ENCODE results near the gene MIER3.

The MIER3 gene

DNA sequence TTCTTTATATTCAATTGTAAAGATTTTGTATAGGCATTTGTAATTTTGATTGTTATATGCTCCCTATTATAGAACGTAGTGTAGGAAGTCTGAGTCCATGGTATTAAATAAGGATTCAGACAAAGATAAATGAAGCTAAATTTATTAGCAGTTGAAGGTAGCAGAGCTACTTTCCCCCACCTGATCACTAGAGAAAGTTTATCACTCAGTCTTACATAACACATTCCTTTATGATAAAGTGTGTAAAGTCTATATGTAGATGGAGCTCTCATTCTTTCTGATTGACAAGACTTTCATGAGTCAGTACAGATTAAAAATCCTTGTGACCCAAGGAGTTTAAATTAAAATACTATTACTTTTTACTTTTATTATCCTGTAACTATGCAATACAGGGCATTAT lies 2.3 kb upstream of the MIER3 start:
- Histone ChIP-seq H3K4me3 (ENCODE audit: low read length) (no peak overlapping the region), H3K4me1 (ENCODE audit: insufficient read depth, low read length) (peaks cover 12% of the 10 kb centered on the region; the same call in 1 of the 2 replicates), H3K27ac (ENCODE audit: low read length) (no peak overlapping the region), H3K27me3 (ENCODE audit: insufficient read depth, low read length) (peaks cover 19% of the 10 kb centered on the region), H3K9me3 (ENCODE audit: insufficient read depth, low read depth, low read length) (no peaks in the 10 kb centered on the region), H3K36me3 (ENCODE audit: insufficient read depth, low read depth, low read length) (peaks cover 7% of the 10 kb centered on the region), H3K9ac (ENCODE audit: low read depth, low read length) (no peak overlapping the region)

DNA sequence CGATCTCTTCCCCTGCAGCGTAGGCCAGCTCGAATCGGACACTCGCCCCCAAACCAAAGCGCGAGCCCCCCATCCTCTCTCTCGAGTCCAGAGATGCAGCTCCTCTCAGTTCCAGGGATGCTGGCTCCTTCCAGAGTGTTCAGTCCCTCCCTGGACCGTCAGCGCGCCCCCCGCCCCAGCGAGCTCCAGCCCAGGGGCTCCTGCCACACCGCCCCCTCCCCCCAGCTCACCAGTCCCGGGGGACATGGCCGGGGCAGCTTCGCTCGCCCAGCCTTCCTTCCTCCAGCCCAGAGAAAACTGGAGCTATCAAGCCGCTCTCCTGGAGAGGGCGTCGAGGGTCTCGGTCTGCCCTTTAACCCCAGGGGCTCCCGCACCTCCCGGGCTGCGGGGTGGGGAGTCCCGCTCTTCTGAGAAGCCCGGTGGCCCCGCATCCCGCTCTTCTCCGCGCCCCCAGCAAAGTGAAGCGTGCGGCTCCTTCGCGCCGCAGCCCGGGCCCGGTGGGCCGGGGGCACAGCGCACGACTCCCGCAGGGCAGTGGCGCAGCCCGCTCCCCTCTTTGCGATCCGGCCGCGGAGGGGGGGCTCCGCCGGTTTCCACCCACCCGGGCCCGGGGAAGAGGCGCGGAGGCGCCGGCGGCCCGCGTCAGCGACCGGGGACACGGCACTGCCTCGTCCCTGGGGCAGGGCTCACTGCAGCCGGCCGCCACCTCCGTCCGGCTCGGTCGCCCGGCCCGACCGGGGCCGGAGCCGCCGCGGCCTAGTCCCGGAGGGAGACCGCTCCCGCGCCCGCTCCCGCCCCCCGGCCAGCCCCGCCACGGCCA lies 587 bp downstream of the MIER3 start:
- Histone ChIP-seq H3K4me3 (ENCODE audit: low read length) (peak overlapping the region; percentile 86), H3K9ac (ENCODE audit: low read depth, low read length) (peak overlapping the region; percentile 63), H3K4me1 (ENCODE audit: insufficient read depth, low read length) (peaks cover 7% of the 10 kb centered on the region; the same call in 1 of the 2 replicates), H3K9me3 (ENCODE audit: insufficient read depth, low read depth, low read length) (no peaks in the 10 kb centered on the region), H3K36me3 (ENCODE audit: insufficient read depth, low read depth, low read length) (peaks cover 32% of the 10 kb centered on the region), H3K27ac (ENCODE audit: low read length) (peak overlapping the region; percentile 75), H3K27me3 (ENCODE audit: insufficient read depth, low read length) (peaks cover 19% of the 10 kb centered on the region)

DNA sequence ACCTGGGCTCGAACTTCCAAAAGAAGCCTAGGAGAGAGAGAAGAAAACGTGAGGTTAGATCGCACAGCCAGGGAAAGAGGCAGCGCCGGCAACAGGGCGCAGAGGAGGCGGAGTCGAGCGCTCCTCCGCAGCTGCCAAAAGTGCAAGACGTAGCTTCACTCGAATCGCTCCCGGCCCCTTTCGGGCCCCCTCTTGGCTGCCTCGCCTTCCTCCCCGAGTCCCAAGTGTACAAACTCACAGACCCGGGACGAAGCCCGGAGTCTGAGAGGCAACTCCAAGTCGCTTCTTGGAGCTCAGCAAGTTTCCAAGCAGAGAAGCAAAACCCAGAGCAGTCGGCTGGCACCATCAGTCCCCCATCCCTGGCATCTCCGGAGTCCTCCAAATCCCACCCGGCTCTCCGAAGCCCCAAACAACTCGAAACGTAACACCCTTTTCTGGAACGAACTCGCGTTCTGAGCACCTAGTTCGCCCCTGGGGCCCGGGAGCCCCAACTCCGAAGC lies 1.2 kb downstream of the MIER3 start:
- peak overlapping the region; percentile 63; the same call in 1 of the 2 replicates for H3K9ac ChIP-seq (ENCODE audit: low read depth, low read length)
- H3K27ac ChIP-seq (ENCODE audit: low read length), result peak overlapping the region; percentile 75
- H3K4me3 ChIP-seq (ENCODE audit: low read length), result peak overlapping the region; percentile 86
- H3K4me1 ChIP-seq (ENCODE audit: insufficient read depth, low read length), result peaks cover 7% of the 10 kb centered on the region; the same call in 1 of the 2 replicates
- peaks cover 39% of the 10 kb centered on the region for H3K36me3 ChIP-seq (ENCODE audit: insufficient read depth, low read depth, low read length)
- H3K27me3 ChIP-seq (ENCODE audit: insufficient read depth, low read length), result peaks cover 19% of the 10 kb centered on the region
- no peaks in the 10 kb centered on the region for H3K9me3 ChIP-seq (ENCODE audit: insufficient read depth, low read depth, low read length)

DNA sequence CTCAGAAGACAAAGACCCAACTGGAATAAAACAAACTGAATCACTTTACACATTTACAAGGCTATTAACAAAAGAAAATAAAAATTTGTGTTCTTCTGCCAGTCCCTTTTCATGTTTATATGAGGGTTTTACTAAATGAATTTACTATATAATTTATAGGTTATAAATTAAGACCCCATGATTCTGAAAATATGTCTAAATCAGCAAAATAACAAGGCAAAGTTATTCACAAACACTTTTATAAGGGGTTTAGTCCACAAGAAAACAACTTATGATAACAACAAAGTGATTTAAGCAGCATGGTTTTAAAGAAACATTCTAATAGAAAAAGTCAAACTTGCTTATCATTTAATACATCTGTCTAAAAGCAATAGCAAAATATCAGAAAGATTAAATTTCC lies 4.9 kb downstream of the MIER3 start:
- Histone ChIP-seq H3K36me3 (ENCODE audit: insufficient read depth, low read depth, low read length) (peaks cover 75% of the 10 kb centered on the region), H3K9ac (ENCODE audit: low read depth, low read length) (no peak overlapping the region), H3K27me3 (ENCODE audit: insufficient read depth, low read length) (no peaks in the 10 kb centered on the region), H3K4me1 (ENCODE audit: insufficient read depth, low read length) (peaks cover 7% of the 10 kb centered on the region; the same call in 1 of the 2 replicates), H3K27ac (ENCODE audit: low read length) (no peak overlapping the region), H3K4me3 (ENCODE audit: low read length) (no peak overlapping the region), H3K9me3 (ENCODE audit: insufficient read depth, low read depth, low read length) (no peaks in the 10 kb centered on the region)

DNA sequence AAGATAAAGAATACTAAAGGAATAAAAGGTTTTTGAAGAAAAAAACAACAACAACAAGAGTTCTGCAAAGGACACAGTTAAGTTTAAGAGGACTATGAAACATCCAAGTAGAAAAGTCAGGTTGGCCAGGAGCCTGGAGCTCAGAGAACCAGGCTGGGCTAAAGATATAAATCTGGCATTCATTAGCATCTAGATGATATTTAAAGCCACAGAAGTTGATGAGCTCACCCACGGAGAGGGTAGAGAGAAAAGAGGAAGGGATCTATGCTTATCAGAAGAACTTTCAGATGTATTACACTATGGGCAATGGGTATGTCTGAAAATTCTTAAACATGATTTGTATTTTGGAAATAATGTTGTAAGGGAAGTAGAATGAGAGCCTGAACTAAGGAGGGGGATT lies 9.9 kb downstream of the MIER3 start:
- no peaks in the 10 kb centered on the region for H3K4me1 ChIP-seq (ENCODE audit: insufficient read depth, low read length)
- H3K9ac ChIP-seq (ENCODE audit: low read depth, low read length), result no peak overlapping the region
- H3K36me3 ChIP-seq (ENCODE audit: insufficient read depth, low read depth, low read length), result peaks cover 100% of the 10 kb centered on the region
- H3K27ac ChIP-seq (ENCODE audit: low read length), result no peak overlapping the region
- H3K27me3 ChIP-seq (ENCODE audit: insufficient read depth, low read length), result no peaks in the 10 kb centered on the region
- H3K9me3 ChIP-seq (ENCODE audit: insufficient read depth, low read depth, low read length), result no peaks in the 10 kb centered on the region
- no peak overlapping the region for H3K4me3 ChIP-seq (ENCODE audit: low read length)

- Histone ChIP-seq H3K36me3 (ENCODE audit: insufficient read depth, low read depth, low read length) (peaks cover 100% of the 10 kb centered on the region), H3K4me1 (ENCODE audit: insufficient read depth, low read length) (no peaks in the 10 kb centered on the region), H3K9me3 (ENCODE audit: insufficient read depth, low read depth, low read length) (no peaks in the 10 kb centered on the region), H3K9ac (ENCODE audit: low read depth, low read length) (no peak overlapping the region), H3K27ac (ENCODE audit: low read length) (no peak overlapping the region), H3K4me3 (ENCODE audit: low read length) (no peak overlapping the region), H3K27me3 (ENCODE audit: insufficient read depth, low read length) (no peaks in the 10 kb centered on the region)
Measured at GRCh38 chr5:56938858-56939257, 13.1 kb downstream of the MIER3 start.

GRCh38 chr5:56934325-56934724 lies 17.6 kb downstream of the MIER3 start:
- no peaks in the 10 kb centered on the region for H3K27me3 ChIP-seq (ENCODE audit: insufficient read depth, low read length)
- no peak overlapping the region for H3K9ac ChIP-seq (ENCODE audit: low read depth, low read length)
- no peak overlapping the region for H3K27ac ChIP-seq (ENCODE audit: low read length)
- H3K4me1 ChIP-seq (ENCODE audit: insufficient read depth, low read length), result no peaks in the 10 kb centered on the region
- no peaks in the 10 kb centered on the region for H3K9me3 ChIP-seq (ENCODE audit: insufficient read depth, low read depth, low read length)
- no peak overlapping the region for H3K4me3 ChIP-seq (ENCODE audit: low read length)
- peaks cover 98% of the 10 kb centered on the region for H3K36me3 ChIP-seq (ENCODE audit: insufficient read depth, low read depth, low read length)

DNA sequence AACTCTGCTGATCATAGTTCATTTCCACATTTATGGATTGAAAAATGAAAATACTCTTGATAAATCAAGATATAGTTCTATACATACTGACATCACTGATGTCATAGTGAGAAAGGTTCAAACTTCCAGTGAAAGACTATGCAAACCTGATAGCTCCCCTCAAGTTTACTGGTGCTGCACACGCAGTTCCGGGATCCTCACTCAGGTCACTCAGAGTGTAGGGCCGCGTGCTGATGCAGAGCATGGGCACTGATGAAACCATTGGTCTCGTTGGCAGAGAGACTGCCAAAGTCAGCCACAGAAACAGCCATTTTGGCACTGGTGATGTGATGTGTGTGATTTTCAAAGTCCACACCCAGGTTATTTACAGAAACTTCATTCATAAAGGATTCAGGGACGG lies 29.0 kb downstream of the MIER3 start:
- Histone ChIP-seq H3K9me3 (ENCODE audit: insufficient read depth, low read depth, low read length) (no peaks in the 10 kb centered on the region), H3K36me3 (ENCODE audit: insufficient read depth, low read depth, low read length) (peaks cover 79% of the 10 kb centered on the region), H3K9ac (ENCODE audit: low read depth, low read length) (no peak overlapping the region), H3K27me3 (ENCODE audit: insufficient read depth, low read length) (no peaks in the 10 kb centered on the region), H3K4me3 (ENCODE audit: low read length) (no peak overlapping the region), H3K27ac (ENCODE audit: low read length) (no peak overlapping the region), H3K4me1 (ENCODE audit: insufficient read depth, low read length) (no peaks in the 10 kb centered on the region)

- no peak overlapping the region for H3K27ac ChIP-seq (ENCODE audit: low read length)
- H3K4me3 ChIP-seq (ENCODE audit: low read length), result no peak overlapping the region
- H3K27me3 ChIP-seq (ENCODE audit: insufficient read depth, low read length), result no peaks in the 10 kb centered on the region
- peaks cover 53% of the 10 kb centered on the region for H3K36me3 ChIP-seq (ENCODE audit: insufficient read depth, low read depth, low read length)
- no peaks in the 10 kb centered on the region for H3K4me1 ChIP-seq (ENCODE audit: insufficient read depth, low read length)
- H3K9ac ChIP-seq (ENCODE audit: low read depth, low read length), result no peak overlapping the region
- H3K9me3 ChIP-seq (ENCODE audit: insufficient read depth, low read depth, low read length), result no peaks in the 10 kb centered on the region
Measured at GRCh38 chr5:56919942-56920662, 31.8 kb downstream of the MIER3 start.

DNA sequence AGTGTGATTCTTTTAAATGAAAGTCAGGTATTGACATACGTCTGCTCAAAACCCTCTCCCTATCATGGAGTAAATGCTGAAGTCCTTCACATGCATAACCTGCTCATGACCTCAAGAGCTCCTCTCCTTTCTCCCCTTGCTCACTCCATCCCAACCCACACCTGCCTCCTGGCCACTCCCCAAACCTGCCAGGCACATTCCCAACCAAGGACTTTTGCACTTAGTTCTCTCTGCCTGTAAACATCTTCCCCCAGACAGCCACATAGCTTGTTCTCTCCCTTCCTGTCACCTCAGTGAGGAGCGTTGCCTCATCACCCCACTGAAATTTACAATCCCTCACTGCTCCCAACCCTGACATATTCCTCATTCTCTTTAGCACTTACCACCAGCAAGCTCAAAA lies 33.9 kb downstream of the MIER3 start:
- H3K4me3 ChIP-seq (ENCODE audit: low read length), result no peak overlapping the region
- no peak overlapping the region for H3K9ac ChIP-seq (ENCODE audit: low read depth, low read length)
- H3K4me1 ChIP-seq (ENCODE audit: insufficient read depth, low read length), result no peaks in the 10 kb centered on the region
- peaks cover 33% of the 10 kb centered on the region for H3K36me3 ChIP-seq (ENCODE audit: insufficient read depth, low read depth, low read length)
- H3K27ac ChIP-seq (ENCODE audit: low read length), result no peak overlapping the region
- H3K27me3 ChIP-seq (ENCODE audit: insufficient read depth, low read length), result no peaks in the 10 kb centered on the region
- H3K9me3 ChIP-seq (ENCODE audit: insufficient read depth, low read depth, low read length), result no peaks in the 10 kb centered on the region

- peaks cover 28% of the 10 kb centered on the region for H3K36me3 ChIP-seq (ENCODE audit: insufficient read depth, low read depth, low read length)
Measured at GRCh38 chr5:56917534-56917933, 34.4 kb downstream of the MIER3 start.

DNA sequence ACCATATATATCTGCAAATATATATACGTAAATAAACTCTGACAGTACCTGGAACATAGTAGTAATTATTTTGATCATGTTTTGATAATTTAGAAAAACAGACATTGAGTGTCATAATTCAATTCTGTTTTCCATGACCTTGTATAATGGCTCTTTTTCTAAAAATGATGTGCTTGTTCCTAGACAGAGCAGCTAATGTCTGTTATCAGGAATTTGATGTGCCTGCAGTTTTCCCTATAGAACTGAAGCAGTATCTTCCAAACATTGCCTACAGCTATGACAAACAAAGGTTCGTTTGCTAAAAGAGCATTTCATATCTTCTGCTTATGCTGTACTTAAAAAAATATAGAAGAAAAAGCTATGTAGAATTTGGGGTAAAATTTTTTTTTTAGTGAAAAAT lies 37.2 kb downstream of the MIER3 start:
- no peak overlapping the region for H3K9ac ChIP-seq (ENCODE audit: low read depth, low read length)
- H3K27ac ChIP-seq (ENCODE audit: low read length), result no peak overlapping the region
- H3K36me3 ChIP-seq (ENCODE audit: insufficient read depth, low read depth, low read length), result 0 out of 2 replicates have a peak, but pooled peaks cover 3% of the 10 kb centered on the region
- no peaks in the 10 kb centered on the region for H3K27me3 ChIP-seq (ENCODE audit: insufficient read depth, low read length)
- H3K4me3 ChIP-seq (ENCODE audit: low read length), result no peak overlapping the region
- no peaks in the 10 kb centered on the region for H3K4me1 ChIP-seq (ENCODE audit: insufficient read depth, low read length)
- no peaks in the 10 kb centered on the region for H3K9me3 ChIP-seq (ENCODE audit: insufficient read depth, low read depth, low read length)

More at GRCh38 chr5:56917534-56917933, 34.4 kb downstream of the MIER3 start:
- no peak overlapping the region for H3K4me3 ChIP-seq (ENCODE audit: low read length)
- H3K9ac ChIP-seq (ENCODE audit: low read depth, low read length), result no peak overlapping the region
- H3K4me1 ChIP-seq (ENCODE audit: insufficient read depth, low read length), result no peaks in the 10 kb centered on the region
- no peaks in the 10 kb centered on the region for H3K27me3 ChIP-seq (ENCODE audit: insufficient read depth, low read length)
- no peaks in the 10 kb centered on the region for H3K9me3 ChIP-seq (ENCODE audit: insufficient read depth, low read depth, low read length)
- no peak overlapping the region for H3K27ac ChIP-seq (ENCODE audit: low read length)

All from iPS-20b (cell line).